HepG2 (cell line): Measurements from ENCODE around the gene OR1F1. TPM values are rescaled to one million over a fixed set of nuclear protein-coding genes. Genes with fewer than 3 reads are reported as not detected.

ENCODE experiments used
- AGO2 ChIP-seq: fragments of 200-400 bp; formaldehyde crosslinking; optimal IDR thresholded peaks from 2 replicates; pipeline ENCODE3; 2017; ENCODE audit warnings: mild to moderate bottlenecking, low read depth, low read length, moderate library complexity
- ARHGAP35 ChIP-seq: sonication (generic); formaldehyde crosslinking; IDR thresholded peaks from 2 replicates; pipeline ENCODE4 v1.9.0; 2022; ENCODE audit warnings: mild to moderate bottlenecking, inconsistent platforms, moderate library complexity, missing genetic modification reagents, borderline replicate concordance
- ATF3 ChIP-seq: sonication (generic); formaldehyde crosslinking; IDR thresholded peaks from 2 replicates; pipeline ENCODE4 v1.4.0; 2020; ENCODE audit warnings: missing genetic modification reagents
- CEBPB ChIP-seq: IDR thresholded peaks from 2 replicates; pipeline ENCODE4 v1.6.1; 2011; ENCODE audit warnings: low read depth, low read length, improper control_type of control experiment, borderline replicate concordance
- CENPBD1 ChIP-seq: sonication (generic); formaldehyde crosslinking; IDR thresholded peaks from 2 replicates; pipeline ENCODE4 v1.8.0; 2022; ENCODE audit warnings: missing genetic modification reagents, low read depth, mild to moderate bottlenecking, borderline replicate concordance
- CENPX ChIP-seq: sonication (generic); formaldehyde crosslinking; IDR thresholded peaks from 2 replicates; pipeline ENCODE4 v1.9.0; 2021; ENCODE audit warnings: mild to moderate bottlenecking, missing genetic modification reagents, moderate library complexity
- E2F1 ChIP-seq: sonication (generic); formaldehyde crosslinking; IDR thresholded peaks from 2 replicates; pipeline ENCODE4 v1.5.0; 2020; ENCODE audit warnings: missing genetic modification reagents
- FOXM1 ChIP-seq: sonication (generic); formaldehyde crosslinking; IDR thresholded peaks from 2 replicates; pipeline ENCODE4 v1.5.0; 2020; ENCODE audit warnings: missing genetic modification reagents
- KLF12 ChIP-seq: sonication (generic); formaldehyde crosslinking; IDR thresholded peaks from 2 replicates; pipeline ENCODE4 v1.4.0; 2020; ENCODE audit warnings: missing genetic modification reagents, borderline replicate concordance
- NCOA2 ChIP-seq: sonication (generic); formaldehyde crosslinking; IDR thresholded peaks from 2 replicates; pipeline ENCODE4 v1.8.0; 2022; ENCODE audit warnings: inconsistent platforms
- RELA ChIP-seq: sonication (generic); formaldehyde crosslinking; IDR thresholded peaks from 2 replicates; pipeline ENCODE4 v1.4.0; 2020; ENCODE audit warnings: missing genetic modification reagents
- TBX2 ChIP-seq: sonication (generic); formaldehyde crosslinking; IDR thresholded peaks from 2 replicates; pipeline ENCODE4 v1.5.0; 2020; ENCODE audit warnings: missing genetic modification reagents, mild to moderate bottlenecking, borderline replicate concordance
- TFAP4 ChIP-seq: sonication (generic); IDR thresholded peaks from 2 replicates; pipeline ENCODE4 v1.6.1; 2016; ENCODE audit warnings: low read depth, borderline replicate concordance
- ZBTB26 ChIP-seq: IDR thresholded peaks from 2 replicates; pipeline ENCODE4 v1.6.1; 2016; ENCODE audit warnings: missing compliant biosample characterization, missing genetic modification reagents, borderline replicate concordance
- ZFP36L2 ChIP-seq: sonication (generic); formaldehyde crosslinking; IDR thresholded peaks from 2 replicates; pipeline ENCODE4 v1.4.0; 2020; ENCODE audit warnings: missing genetic modification reagents
- ZNF143 ChIP-seq: sonication (generic); formaldehyde crosslinking; IDR thresholded peaks from 2 replicates; pipeline ENCODE4 v1.4.0; 2020; ENCODE audit warnings: missing genetic modification reagents
- ZNF280B ChIP-seq: sonication (generic); formaldehyde crosslinking; IDR thresholded peaks from 2 replicates; pipeline ENCODE4 v1.5.0; 2020; ENCODE audit warnings: missing genetic modification reagents, mild to moderate bottlenecking, borderline replicate concordance
- ZNF484 ChIP-seq: sonication (generic); formaldehyde crosslinking; IDR thresholded peaks from 2 replicates; pipeline ENCODE4 v1.5.1; 2020; ENCODE audit warnings: mild to moderate bottlenecking, low read depth, missing genetic modification reagents, borderline replicate concordance
- ZNF572 ChIP-seq: sonication (generic); formaldehyde crosslinking; IDR thresholded peaks from 2 replicates; pipeline ENCODE4 v1.5.1; 2020; ENCODE audit warnings: mild to moderate bottlenecking, missing genetic modification reagents
- ZNF598 ChIP-seq: sonication (generic); formaldehyde crosslinking; IDR thresholded peaks from 2 replicates; pipeline ENCODE4 v1.5.1; 2020; ENCODE audit warnings: mild to moderate bottlenecking, missing genetic modification reagents, borderline replicate concordance
- ZNF772 ChIP-seq: sonication (generic); formaldehyde crosslinking; IDR thresholded peaks from 2 replicates; pipeline ENCODE4 v1.5.0; 2020; ENCODE audit warnings: mild to moderate bottlenecking, missing genetic modification reagents
- ZSCAN12 ChIP-seq: sonication (generic); formaldehyde crosslinking; IDR thresholded peaks from 2 replicates; pipeline ENCODE4 v1.9.0; 2021; ENCODE audit warnings: mild to moderate bottlenecking, missing genetic modification reagents
- ZSCAN9 ChIP-seq: IDR thresholded peaks from 2 replicates; pipeline ENCODE4 v1.6.1; 2016; ENCODE audit warnings: borderline replicate concordance
- ZZZ3 ChIP-seq: sonication (generic); formaldehyde crosslinking; IDR thresholded peaks from 2 replicates; pipeline ENCODE4 v1.4.0; 2020; ENCODE audit warnings: missing genetic modification reagents, mild to moderate bottlenecking, borderline replicate concordance
- polyA plus RNA-seq, 8 experiments: library from polyadenylated mRNA; depleted of rRNA in 3 of 8; stranded (reverse) in 7 of 8; unstranded in 1 of 8; fragments of >200 nt; fragmentation: Illumina TruSeq in 4 of 8; extraction: Trizol in 4 of 8; gene quantifications; 2 replicates each; pipeline versions ENCODE4 v1.2.1 to v1.2.3, GENCODE V29; 2011 to 2016; ENCODE audit warnings: low read depth in 4 of 8, missing spikeins in 1 of 8, mixed read lengths in 1 of 8; ENCODE audit not compliant: insufficient read depth in 1 of 8
- total RNA-seq, 5 experiments: library from RNA; depleted of rRNA; stranded (reverse); fragments of >200 nt; fragmentation: Illumina TruSeq; extraction: Trizol; gene quantifications; 2 replicates each; pipeline ENCODE4 v1.2.3, GENCODE V29; 2016; ENCODE audit warnings: low read depth in 1 of 5

OR1F1 gene
- total and polyA plus RNA-seq, 2 of the 13 experiments (the other 11 are each of a cell fraction or from before 2014, with no cell fraction given): 0.90 TPM; not detected in 1

- TF ChIP-seq E2F1 (CRISPR knock-in tag) (no peak), NCOA2 (CRISPR knock-in tag) (no peak), KLF12 (CRISPR knock-in tag) (no peak; the same call in 1 of the 2 replicates), ATF3 (CRISPR knock-in tag) (no peak), ZNF598 (CRISPR knock-in tag) (peak; percentile 49; the same call in 1 of the 2 replicates), ZNF280B (CRISPR knock-in tag) (no peak), ZNF143 (CRISPR knock-in tag) (peak; percentile 37; the same call in 1 of the 2 replicates), ZFP36L2 (CRISPR knock-in tag) (no peak), FOXM1 (CRISPR knock-in tag) (no peak), ZSCAN9 (no peak), ZNF484 (no peak), ZZZ3 (CRISPR knock-in tag) (no peak), CENPBD1 (CRISPR knock-in tag) (no peak), CENPX (CRISPR knock-in tag) (no peak), TFAP4 (no peak), RELA (CRISPR knock-in tag) (no peak), TBX2 (CRISPR knock-in tag) (0 out of 2 replicates have a peak, but pooled peaks have one; percentile 4), ARHGAP35 (CRISPR knock-in tag) (no peak), ZNF772 (0 out of 2 replicates have a peak, but pooled peaks have one; percentile 20), AGO2 (peak; percentile 41), CEBPB (no peak; the same call in 1 of the 2 replicates), ZNF572 (CRISPR knock-in tag) (no peak), ZSCAN12 (CRISPR knock-in tag) (no peak), ZBTB26 (CRISPR knock-in tag) (no peak)
Measured at GRCh38 chr16:3149630-3150345, 38.2 kb upstream of the OR1F1 start (continued).
